HUES6 (cell line): Measurements from ENCODE around the gene KCNMB2.

Experiments used
- H3K27ac ChIP-seq: 2 replicates; pipeline ENCODE4 v1.7.0; 2013; ENCODE audit warnings: low read depth, mild to moderate bottlenecking, low read length, inconsistent platforms
- H3K27me3 ChIP-seq: 2 replicates; pipeline ENCODE4 v1.6.1; 2013; ENCODE audit warnings: low read length; ENCODE audit not compliant: control insufficient read depth, insufficient read depth
- H3K36me3 ChIP-seq: 2 replicates; pipeline ENCODE4 v1.6.1; 2013; ENCODE audit warnings: low read length; ENCODE audit not compliant: control insufficient read depth, insufficient read depth
- H3K4me1 ChIP-seq: 2 replicates; pipeline ENCODE4 v1.6.1; 2013; ENCODE audit warnings: low read length; ENCODE audit not compliant: control insufficient read depth, insufficient read depth
- H3K4me3 ChIP-seq: 2 replicates; pipeline ENCODE4 v1.5.1; 2013; ENCODE audit warnings: low read depth, low read length
- H3K9ac ChIP-seq: one replicate; pipeline ENCODE4 v1.6.1; 2013; ENCODE audit warnings: mild to moderate bottlenecking, low read length
- H3K9me3 ChIP-seq: 2 replicates; pipeline ENCODE4 v1.6.1; 2013; ENCODE audit warnings: low read depth, low read length; ENCODE audit not compliant: control insufficient read depth, insufficient read depth

The KCNMB2 gene

GRCh38 chr3:178676942-178677790 is 140.9 kb downstream of the KCNMB2 start:
- H3K4me1 ChIP-seq, result no peaks in the 10 kb centered on the region
- H3K9me3 ChIP-seq, result no peaks in the 10 kb centered on the region
- H3K4me3 ChIP-seq, result no peak overlapping the region
- H3K9ac ChIP-seq, result no peak overlapping the region
- H3K27ac ChIP-seq, result no peak overlapping the region
- H3K36me3 ChIP-seq, result no peaks in the 10 kb centered on the region
- no peaks in the 10 kb centered on the region for H3K27me3 ChIP-seq

GRCh38 chr3:178677961-178678360 is 141.7 kb downstream of the KCNMB2 start:
- Histone ChIP-seq H3K9me3 (no peaks in the 10 kb centered on the region), H3K27me3 (no peaks in the 10 kb centered on the region), H3K27ac (no peak overlapping the region), H3K4me1 (no peaks in the 10 kb centered on the region), H3K9ac (no peak overlapping the region), H3K36me3 (no peaks in the 10 kb centered on the region), H3K4me3 (no peak overlapping the region)

GRCh38 chr3:178680037-178680436 is 143.8 kb downstream of the KCNMB2 start:
- Histone ChIP-seq H3K36me3 (no peaks in the 10 kb centered on the region), H3K9me3 (no peaks in the 10 kb centered on the region), H3K4me3 (no peak overlapping the region), H3K9ac (no peak overlapping the region), H3K27ac (no peak overlapping the region), H3K27me3 (no peaks in the 10 kb centered on the region), H3K4me1 (no peaks in the 10 kb centered on the region)

DNA sequence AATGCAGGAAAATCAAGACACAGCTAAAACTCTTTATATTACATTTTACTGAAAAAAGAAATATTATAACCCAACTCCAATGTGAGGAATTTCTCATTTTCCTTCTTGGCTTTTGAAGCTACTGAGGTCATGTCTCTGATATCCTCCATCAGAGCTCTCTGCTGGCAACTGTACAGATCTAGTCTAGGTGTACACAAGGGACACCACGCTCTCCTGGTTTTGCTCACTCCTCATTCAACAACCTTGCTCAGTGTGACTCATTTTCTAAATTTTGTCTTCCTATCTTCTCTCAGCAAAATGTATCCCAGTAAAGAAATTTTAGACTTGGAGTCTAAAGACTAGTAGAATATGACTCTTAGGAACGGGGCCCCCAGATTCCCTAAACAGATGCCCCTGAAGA is 144.3 kb downstream of the KCNMB2 start:
- Histone ChIP-seq H3K4me3 (no peak overlapping the region), H3K27ac (no peak overlapping the region), H3K27me3 (no peaks in the 10 kb centered on the region), H3K9me3 (no peaks in the 10 kb centered on the region), H3K36me3 (no peaks in the 10 kb centered on the region), H3K9ac (no peak overlapping the region), H3K4me1 (no peaks in the 10 kb centered on the region)

DNA sequence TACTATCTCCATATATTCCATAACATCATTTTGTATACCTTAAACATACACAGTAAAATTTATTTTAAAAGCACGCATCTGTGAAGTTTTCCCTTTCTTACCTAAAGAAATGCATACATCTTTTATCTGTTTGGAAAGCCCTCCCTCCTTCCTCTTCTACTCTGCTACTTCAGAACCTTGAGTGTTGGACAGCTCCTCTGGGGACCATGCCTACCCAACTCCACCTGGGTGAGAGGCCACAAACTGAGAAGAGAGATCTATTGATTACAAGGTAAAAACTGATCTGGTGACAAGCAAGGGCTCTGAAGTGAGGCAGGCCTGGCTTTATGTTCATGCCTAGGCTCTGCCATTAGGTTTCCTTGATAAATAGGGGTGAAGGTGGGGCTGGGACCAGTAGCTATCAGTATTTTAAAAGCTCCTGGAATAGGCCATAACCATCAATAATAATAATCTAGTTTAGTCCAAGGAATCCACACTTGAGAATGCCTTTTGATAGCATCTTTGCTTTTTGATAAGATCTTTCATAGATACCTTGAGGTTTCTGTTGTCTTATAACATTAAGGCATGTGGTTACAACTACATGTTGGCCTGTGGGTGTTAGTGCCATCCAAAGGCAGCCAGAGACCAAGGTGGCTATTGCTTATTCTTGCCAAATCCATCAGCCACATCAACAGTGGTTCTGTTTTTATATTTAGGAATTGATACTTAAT is 148.8 kb downstream of the KCNMB2 start:
- Histone ChIP-seq H3K27me3 (no peaks in the 10 kb centered on the region), H3K4me1 (no peaks in the 10 kb centered on the region), H3K4me3 (no peak overlapping the region), H3K9ac (no peak overlapping the region), H3K36me3 (no peaks in the 10 kb centered on the region), H3K27ac (no peak overlapping the region), H3K9me3 (no peaks in the 10 kb centered on the region)

DNA sequence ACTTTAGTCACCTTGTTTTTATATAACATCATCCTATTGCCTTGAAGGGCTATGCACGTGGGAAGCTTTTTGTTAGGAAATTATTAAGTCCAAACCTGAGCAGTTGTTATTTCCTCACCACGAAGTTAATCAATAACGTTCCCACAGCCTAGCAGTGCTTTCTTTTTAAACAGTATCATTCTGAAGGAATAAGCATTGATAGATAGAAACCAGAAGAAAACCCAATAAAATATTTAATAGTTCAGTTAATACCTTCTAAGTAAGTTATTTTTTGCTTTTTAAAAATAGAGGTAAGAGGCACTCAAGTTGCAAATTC is 149.3 kb downstream of the KCNMB2 start:
- no peaks in the 10 kb centered on the region for H3K36me3 ChIP-seq
- no peaks in the 10 kb centered on the region for H3K27me3 ChIP-seq
- H3K4me3 ChIP-seq, result no peak overlapping the region
- H3K4me1 ChIP-seq, result no peaks in the 10 kb centered on the region
- no peaks in the 10 kb centered on the region for H3K9me3 ChIP-seq
- no peak overlapping the region for H3K9ac ChIP-seq
- no peak overlapping the region for H3K27ac ChIP-seq

DNA sequence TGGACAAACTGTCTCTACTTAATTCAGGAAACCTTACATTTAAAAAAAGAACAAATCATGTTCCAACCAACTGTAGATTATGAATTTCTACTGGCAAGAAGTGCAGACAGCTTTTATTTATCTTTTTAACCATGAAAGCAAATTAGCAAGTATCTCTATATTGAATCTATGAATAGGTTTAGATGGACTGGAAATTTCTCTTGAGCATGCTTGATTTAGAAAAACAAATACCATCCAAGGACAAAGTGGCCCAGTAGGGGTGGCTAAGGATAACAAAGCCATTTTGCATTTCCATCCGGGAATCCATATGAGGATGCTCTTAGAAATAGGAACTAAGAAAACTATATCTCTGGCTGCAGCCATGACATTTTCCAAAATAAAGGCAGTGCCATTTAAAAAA is 150.6 kb downstream of the KCNMB2 start:
- H3K9ac ChIP-seq, result no peak overlapping the region
- no peak overlapping the region for H3K27ac ChIP-seq
- H3K4me3 ChIP-seq, result no peak overlapping the region
- H3K36me3 ChIP-seq, result no peaks in the 10 kb centered on the region
- H3K9me3 ChIP-seq, result no peaks in the 10 kb centered on the region
- H3K4me1 ChIP-seq, result no peaks in the 10 kb centered on the region
- no peaks in the 10 kb centered on the region for H3K27me3 ChIP-seq

DNA sequence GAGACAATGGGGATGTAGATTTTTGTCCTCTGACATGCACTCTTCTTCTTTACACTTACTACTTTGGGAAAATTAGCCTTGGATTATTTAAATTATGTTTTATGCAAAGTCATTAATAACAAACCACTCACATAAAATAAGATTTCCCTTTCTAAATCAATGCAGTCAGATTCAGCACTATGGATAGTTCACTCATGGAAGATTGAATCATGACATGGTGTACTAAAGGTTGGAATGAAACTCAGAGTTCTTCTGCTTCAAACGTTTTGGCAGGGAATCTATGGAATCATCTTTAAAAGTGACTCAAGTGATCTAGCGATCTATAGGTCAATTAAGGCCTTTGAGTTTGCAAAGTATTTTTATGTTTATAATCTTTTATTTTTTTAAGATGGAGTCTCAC is 154.3 kb downstream of the KCNMB2 start:
- no peak overlapping the region for H3K9ac ChIP-seq
- no peak overlapping the region for H3K4me3 ChIP-seq
- no peak overlapping the region for H3K27ac ChIP-seq
- no peaks in the 10 kb centered on the region for H3K36me3 ChIP-seq
- no peaks in the 10 kb centered on the region for H3K27me3 ChIP-seq
- peaks cover 10% of the 10 kb centered on the region for H3K9me3 ChIP-seq
- H3K4me1 ChIP-seq, result no peaks in the 10 kb centered on the region

- Histone ChIP-seq H3K27me3 (no peaks in the 10 kb centered on the region), H3K9me3 (peaks cover 19% of the 10 kb centered on the region), H3K27ac (no peak overlapping the region), H3K4me3 (no peak overlapping the region), H3K36me3 (no peaks in the 10 kb centered on the region), H3K9ac (no peak overlapping the region), H3K4me1 (no peaks in the 10 kb centered on the region)
Measured at GRCh38 chr3:178699364-178699763, 163.1 kb downstream of the KCNMB2 start.

GRCh38 chr3:178699810-178700209 is 163.6 kb downstream of the KCNMB2 start:
- no peak overlapping the region for H3K9ac ChIP-seq
- no peak overlapping the region for H3K4me3 ChIP-seq
- no peaks in the 10 kb centered on the region for H3K4me1 ChIP-seq
- no peaks in the 10 kb centered on the region for H3K36me3 ChIP-seq
- H3K9me3 ChIP-seq, result peaks cover 15% of the 10 kb centered on the region
- no peak overlapping the region for H3K27ac ChIP-seq
- no peaks in the 10 kb centered on the region for H3K27me3 ChIP-seq

- no peak overlapping the region for H3K4me3 ChIP-seq
Measured at GRCh38 chr3:178703268-178703975, 167.2 kb downstream of the KCNMB2 start.

More at GRCh38 chr3:178703268-178703975, 167.2 kb downstream of the KCNMB2 start:
- Histone ChIP-seq H3K27me3 (no peaks in the 10 kb centered on the region), H3K9me3 (0 out of 2 replicates have a peak, but pooled peaks cover 3% of the 10 kb centered on the region), H3K27ac (no peak overlapping the region), H3K9ac (no peak overlapping the region), H3K36me3 (no peaks in the 10 kb centered on the region), H3K4me1 (peaks cover 10% of the 10 kb centered on the region)
